Activated CD4-positive, alpha-beta T cell treated with anti-CD3 and anti-CD28 coated beads for 1 hour (primary cell): Measurements from ENCODE around the gene ZDHHC11.

Source experiments
- DNase-seq: peaks from one replicate; pipeline ENCODE4 v3.0.0-alpha.2; 2020

The ZDHHC11 gene, protein sequence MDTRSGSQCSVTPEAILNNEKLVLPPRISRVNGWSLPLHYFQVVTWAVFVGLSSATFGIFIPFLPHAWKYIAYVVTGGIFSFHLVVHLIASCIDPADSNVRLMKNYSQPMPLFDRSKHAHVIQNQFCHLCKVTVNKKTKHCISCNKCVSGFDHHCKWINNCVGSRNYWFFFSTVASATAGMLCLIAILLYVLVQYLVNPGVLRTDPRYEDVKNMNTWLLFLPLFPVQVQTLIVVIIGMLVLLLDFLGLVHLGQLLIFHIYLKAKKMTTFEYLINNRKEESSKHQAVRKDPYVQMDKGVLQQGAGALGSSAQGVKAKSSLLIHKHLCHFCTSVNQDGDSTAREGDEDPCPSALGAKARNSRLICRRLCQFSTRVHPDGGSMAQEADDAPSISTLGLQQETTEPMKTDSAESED

DNA sequence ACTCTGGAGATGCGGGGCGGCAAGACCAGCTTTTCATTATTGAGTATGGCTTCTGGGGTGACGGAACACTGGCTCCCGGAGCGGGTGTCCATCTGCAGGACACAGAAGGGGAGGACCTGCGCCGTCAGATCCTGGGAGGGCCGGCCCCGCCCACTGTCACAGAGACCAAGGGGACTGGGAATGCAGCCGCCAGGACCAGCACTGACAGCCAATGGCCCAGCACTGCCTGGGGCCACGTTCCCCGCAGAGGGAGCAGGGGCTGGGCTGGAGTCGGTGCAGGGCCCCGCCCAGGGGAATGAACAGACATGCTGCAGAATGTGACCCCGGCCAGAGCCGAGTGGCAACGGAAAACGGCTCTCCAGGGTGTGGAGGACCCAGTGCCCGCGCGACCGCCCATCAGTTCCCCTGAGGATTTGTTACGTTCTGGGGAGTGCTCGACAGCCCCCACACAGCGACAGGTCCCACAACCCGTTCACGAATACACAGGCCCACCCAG, at the start of gene ZDHHC11:
ZDHHC11 (minus strand) TSS at position 476 of the 496 bp plus-strand sequence; CDS start at position 92, 384 bp downstream.
- no peak for DNase-seq

DNA sequence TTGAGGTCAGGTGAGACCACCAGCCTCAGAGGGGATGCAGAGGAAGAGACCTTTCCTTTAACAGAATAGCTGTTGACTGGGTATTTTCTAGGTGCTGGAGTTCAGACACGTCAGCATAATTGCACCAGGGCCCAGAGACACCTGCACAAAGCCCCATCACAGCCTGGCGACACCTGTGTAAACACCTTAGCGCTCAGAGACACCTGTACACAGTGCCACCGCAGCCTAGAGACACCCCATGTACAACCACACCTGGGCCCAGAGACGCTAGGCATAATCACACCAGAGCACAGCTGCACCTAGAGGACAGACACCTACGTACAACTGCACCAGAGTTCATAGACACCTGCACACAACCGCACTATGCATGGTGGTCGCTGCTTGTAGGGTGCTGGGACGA, 42.9 kb upstream of the ZDHHC11 start:
- DNase-seq: no peak

DNA sequence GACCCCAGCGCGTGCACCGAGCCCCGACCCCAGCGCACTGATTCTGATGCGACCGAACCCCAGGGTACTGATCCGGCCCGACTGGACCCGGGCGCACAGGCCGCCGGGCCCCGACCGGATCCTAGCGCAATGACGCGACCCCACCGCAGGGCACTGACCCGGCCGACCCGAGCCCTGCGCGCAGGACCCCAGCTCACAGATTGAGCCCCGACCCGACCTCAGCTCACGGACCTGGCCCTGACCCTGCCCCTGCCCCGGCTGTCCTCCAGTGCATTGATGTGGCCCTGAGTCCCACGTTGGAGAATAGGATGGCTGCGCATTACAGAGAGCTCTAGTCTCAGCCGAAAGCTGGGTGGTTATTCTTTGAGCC, 42.3 kb upstream of the ZDHHC11 start:
- no peak for DNase-seq

DNA sequence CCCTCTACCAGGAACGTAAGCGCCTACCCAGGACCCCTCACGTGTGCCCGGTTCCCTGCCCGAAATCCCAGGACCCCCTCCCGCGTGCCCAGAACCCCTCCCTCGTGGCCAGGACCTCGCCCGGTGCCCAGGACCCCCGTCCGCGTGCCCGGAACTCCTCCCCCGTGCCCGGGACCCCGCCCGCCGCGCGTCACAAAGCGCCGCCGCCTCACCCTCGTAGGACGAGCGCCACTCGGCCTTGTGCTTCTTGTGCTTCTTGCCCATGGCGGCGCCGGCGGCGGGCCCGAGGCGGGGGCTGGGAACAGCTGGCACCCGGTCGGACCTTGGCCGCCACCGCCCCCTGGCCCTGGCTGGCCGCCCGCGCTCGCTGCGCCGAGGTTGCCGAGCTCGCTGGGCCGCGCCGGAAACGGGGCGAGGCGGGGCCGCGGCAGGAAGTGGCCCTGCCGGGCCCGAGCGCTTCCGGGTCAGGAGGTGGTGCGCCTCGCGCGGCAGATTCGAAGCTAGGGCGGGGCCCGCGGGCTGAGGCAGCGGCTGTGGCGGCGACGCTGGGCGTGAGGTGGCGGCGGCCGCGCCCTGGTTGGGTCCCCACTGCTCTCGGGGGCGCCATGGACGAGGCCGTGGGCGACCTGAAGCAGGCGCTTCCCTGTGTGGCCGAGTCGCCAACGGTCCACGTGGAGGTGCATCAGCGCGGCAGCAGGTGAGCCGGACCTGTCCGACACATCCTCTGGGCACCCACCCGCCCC, 41.8 kb upstream of the ZDHHC11 start, which contains the start of the genes BRD9 and TRIP13:
BRD9 (minus strand) TSS at position 408 of the 743 bp plus-strand sequence; CDS start at position 264, 144 bp downstream.
TRIP13 (plus strand) TSS at position 491 of the 743 bp plus-strand sequence; CDS start at position 606, 115 bp downstream.
- DNase-seq: peak; percentile 73

DNA sequence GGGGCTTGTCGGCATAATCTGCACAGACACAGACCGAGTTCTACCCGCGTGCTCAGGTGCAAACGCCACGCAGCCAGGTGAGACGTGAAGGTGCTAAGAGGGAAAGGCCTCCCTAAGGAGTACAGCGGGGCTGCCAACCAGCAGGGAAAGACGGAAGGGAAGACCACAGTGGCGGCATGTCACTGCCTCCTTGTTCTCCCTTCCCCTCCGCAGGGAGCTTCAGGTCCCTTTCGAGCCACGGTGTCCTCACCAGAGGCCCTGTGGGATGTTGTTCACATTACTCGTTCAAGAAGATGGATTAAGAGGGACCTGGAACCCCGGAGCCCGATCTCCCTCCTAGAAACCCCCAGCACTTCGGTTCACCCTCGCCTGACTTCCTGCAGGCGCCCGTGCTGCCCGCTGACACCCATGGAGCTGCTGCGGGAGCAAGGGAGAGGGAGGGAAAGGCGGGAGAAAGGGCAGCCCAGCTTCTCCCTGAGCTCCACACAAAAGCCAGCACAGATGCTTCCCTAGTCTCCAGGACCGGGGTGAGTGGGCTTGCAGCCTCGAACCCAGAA, 41.1 kb upstream of the ZDHHC11 start:
- DNase-seq: no peak

DNA sequence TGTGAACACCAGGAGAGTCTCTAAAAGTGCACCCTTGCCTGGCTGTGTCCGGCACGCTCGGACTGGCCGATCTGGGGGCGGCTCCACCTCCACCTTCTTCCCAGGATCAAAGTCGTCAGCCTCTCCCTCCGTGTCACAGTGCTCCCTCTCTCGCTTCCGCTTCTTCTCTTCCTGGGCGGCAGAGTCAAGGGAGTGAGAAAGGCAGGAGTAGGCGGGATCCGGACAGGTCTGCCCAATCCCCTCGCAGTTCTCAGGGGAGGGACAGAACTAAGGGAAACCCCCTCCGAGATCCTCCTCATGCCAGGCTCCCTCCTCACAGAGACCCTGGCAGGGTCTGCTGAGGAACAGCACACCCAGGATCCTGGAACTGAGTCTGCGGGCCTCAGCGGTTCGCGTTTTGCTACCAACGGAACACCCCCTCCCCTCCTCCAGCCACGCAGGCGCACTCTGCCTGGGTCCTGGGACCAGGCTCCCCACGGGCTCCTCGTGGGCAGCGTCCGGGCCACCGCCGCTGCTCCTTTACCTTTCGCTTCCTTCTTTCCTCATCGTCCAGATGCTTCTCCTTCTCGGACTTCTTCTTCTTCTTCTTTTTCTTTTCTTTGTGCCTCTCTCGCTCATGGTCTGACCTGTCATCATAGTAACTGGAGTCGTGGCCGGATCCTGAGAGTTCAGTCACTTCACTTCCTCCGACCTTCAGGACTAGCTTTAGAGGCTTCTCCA, 40.5 kb upstream of the ZDHHC11 start:
- no peak for DNase-seq

DNA sequence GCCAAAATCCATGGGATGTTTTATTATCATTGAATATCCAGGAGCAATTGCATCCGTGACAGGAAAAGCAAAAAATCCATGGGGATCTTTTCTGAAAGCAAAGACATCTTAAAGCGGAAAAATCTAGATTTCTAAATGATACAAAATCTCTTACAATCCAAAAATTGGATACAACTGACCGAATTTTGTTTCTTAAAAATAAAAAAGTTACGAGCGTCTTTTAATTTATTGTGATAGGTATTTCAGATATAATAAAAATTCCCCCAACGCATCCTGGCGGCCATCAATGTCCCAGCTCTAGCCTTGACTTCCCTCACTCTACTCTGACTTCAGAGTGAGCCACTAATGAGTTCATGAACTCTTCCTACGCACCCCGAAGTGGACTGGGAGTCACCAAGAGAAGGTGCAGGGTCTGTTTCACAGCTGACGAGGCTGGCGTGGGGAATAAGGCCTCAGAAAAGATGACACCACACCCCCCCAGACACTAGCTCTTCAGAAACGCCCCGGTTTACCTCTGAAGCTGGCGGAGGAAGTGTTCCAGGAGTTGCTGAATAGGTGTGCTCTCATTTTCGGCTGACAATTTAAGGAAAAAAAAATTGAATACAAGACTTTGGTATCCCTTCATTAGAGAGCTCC, 38.4 kb upstream of the ZDHHC11 start:
- DNase-seq: no peak

DNA sequence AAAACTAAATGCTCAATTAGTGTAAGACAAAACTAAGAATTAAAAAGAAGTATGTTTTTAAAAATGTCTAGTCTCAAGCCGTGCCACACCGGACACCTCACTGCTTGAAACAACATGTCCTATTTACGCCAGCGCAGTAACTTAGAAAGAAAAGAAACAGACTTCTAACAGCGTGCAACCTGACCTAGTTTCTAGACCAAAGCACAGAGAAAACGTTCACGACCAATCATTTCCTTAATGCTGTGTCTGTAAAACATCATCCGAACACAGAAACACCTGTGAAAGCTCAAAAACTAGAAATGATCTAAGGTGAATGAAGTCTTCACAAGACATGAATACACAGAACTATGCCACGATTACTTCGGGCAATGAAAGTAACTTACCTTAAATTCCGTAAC, 37.9 kb upstream of the ZDHHC11 start:
- DNase-seq: no peak

DNA sequence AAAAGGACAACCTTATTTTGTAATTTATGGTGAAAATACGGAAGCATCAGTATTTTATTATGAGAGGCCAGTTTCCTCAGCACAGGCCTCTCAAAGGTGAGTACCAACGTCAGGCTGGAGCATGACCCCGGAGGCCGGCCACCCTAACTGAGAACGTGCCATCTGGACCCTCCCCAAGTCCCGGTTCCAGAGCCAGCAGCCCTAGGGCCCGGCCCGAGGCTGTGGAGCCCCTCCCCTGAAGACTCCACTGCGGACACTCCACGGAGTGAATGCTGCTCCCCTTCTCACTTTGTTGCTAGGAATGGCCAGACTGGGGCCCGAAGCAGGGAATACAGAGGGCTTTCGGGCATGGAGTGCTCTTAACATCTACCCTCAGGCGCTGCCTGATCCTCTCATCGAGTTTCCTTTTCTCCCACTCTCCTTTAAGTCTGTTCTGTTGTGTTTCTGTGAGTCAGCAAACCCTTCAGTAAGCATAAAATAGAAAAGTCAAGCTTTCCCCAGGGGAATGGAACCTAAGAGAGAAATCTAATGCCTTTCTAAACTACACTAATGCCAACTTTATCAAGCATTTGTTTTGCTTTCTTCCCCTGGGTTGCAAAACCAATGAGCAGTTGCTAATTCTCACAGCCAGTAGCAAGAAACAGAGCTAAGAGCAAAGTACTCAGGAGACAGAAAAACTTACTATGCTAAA, 37.3 kb upstream of the ZDHHC11 start:
- DNase-seq: no peak

DNA sequence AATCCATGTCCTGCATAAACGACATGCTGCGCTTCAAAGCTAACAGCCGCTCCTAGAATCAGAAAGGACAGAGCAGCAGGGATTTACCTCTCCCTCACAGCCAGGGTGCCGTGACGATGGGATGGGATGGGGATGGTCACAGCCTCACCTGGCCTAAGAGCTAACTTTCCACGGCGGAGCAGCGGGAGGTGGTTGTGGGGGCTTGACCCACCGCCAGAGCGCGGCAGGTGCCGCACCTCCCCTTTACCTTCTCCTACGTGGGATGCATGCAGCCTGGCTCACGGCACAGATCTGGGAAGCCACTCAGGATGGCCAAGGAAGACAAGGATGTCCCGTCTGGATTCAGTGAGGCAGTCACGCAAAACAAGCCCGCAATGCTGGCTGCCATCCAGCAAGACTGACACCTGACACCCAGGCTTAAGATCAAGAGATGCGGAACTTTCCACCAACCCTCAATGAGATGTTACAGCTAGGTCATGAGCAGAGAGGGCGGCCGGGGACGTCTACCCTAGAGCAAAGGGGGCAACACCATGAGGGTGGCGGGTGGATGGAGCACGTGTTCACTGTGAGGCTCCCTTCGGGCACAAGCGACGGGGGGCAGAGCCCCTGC, 36.0 kb upstream of the ZDHHC11 start:
- DNase-seq: no peak

DNA sequence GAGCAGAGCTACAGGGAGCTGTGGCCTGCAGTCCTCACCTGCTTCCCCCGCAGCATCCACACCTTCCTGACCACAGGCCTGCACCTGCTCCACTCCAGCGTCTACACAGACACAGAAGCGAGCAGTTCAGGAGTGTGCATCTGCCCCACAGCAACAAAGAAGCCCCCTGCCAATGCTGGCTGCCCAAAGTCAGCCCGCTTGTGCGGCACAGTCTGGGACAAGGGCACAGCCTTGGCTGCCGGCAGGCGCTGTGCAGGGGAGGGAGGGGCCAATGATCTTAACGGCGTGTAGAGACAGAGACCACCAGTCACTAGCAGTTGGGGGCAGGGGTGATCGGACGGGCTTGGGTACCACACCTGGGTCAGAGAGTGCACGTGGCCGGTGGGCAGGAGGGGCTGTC, 35.2 kb upstream of the ZDHHC11 start:
- DNase-seq: no peak

DNA sequence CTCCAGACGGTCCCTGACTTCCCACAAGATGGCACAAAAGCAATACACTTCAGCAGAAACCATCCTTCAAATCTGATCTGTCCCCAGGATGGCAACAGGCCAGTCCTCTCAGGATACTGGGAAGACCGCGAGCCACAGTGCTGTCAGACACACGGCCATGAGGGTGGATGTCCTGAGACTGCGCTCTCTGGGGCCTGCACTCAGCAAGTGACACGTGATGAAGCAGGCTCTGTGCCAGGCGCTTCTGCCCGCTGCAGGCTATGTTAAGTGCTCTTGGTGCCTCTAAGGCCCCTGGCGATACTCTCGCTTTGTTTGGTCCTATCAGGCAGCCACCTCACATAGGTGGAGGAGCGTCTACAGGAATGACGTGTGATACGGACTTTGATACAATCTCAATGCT, 34.7 kb upstream of the ZDHHC11 start:
- no peak for DNase-seq

DNA sequence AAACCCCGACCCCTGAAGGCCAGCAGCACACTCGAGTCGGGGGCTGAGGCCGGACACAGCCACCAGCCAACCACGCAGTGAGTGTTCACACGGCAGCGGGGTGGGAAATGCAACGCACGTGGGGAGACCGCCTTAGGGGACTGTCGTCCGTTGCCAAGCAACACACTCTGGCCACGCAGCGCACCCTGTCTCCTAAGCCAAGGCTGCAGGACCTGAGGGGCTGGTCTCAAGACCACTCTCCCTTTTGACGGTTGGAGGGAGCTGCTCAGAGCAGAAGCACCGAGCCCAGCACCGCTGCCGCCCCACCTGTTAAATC, 34.3 kb upstream of the ZDHHC11 start:
- no peak for DNase-seq

DNA sequence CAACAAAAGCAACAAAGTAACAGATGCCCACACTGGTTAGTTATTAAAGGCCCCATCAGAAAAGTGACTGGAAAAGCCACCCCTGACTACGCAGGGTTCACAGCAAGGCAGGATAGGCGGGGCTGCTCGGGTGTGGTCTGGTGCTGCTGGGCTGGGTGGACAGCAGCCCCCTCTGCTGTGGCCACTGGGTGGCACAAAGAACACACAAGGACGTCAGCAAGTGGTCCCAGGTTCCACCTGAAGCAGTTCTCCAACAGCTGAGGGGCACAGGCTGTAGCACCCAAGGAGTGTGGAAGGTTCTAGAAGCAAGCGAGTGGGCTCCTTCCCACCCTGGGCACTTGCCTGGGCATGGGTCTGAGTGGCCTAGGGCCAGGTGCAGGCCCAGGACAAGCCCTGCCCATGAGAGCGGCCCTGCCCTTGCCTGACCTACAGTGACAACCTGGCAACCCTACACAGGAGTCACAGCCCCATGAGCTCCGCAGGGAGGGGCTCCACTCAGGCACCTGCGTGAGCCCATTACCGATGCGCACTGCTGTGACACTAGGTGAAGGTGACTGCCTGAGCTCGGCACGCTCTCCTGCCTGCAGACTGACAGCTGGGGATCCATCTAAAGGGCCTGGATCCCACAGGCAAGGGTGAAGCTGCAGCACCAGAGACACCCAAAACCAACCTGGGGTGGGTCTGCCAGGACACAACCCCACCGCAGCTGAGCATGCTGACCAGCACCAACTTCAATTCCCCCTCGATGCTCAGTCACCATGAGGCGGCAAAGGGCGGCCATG, 33.8 kb upstream of the ZDHHC11 start:
- no peak for DNase-seq

DNA sequence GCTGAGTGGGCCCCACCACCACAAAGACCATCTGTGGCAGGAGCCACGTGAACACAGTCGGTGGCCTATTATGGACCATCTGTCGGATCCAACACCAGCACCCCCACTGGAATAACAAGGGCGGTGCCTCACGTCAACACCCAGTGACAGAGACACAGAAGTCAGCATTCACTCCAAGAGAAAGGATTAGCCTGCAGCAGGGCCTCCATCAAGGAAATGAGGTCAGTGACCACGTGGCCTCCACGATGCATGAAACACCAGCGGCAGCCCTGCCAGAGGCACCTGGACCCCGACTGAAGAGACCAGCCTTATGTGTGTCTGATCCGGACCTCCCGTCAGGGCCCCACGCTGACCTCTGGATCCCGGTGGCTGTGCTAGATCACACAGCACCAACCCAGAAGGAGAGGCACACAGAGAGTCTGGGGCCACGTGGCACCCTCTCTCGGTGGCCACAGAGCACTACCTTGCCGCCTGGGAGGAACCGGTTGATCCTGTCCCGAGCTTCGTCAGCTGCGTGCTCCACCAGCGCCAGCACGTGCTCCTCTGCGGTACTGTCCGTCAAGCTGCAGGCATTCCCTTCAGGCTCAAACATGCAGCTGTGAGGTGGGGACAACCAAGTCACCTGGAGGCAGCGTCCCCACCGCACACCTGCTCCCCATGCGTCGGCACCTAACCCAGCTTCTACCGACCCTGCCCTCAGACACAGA, 32.8 kb upstream of the ZDHHC11 start:
- DNase-seq: no peak

DNA sequence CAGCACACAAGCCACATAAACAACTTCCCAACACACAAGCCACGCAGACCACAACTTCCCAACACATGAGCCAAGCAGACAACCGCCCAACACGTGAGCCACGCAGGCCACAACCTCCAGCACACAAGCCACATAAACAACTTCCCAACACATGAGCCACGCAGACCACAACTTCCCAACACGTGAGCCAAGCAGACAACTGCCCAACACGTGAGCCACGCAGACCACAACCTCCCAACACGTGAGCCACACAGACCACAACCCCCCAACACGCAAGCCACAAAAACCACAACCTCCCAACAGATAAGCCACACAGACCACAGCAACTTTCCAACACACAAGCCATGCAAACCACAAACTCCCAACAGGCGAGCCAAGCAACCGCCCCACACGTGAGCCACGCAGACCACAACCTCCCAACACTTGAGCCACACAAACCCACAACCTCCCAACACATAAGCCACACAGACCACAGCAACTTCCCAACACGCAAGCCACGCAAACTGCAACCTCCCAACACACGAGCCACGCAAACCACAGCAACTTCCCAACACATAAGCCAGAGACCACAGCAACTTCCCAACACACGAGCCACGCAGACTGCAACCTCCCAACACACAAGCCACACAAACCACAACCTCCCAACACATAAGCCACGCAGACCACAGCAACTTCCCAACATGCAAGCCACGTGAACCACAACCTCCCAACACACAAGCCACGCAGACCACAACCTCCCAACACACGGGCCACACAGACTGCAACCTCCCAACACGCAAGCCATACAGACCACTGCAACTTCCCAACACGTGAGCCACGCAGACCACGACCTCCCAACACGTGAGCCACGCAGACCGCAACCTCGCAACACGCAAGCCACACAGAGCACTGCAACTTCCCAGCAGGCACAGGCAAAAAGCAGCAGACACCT, 31.7 kb upstream of the ZDHHC11 start:
- DNase-seq: no peak

DNA sequence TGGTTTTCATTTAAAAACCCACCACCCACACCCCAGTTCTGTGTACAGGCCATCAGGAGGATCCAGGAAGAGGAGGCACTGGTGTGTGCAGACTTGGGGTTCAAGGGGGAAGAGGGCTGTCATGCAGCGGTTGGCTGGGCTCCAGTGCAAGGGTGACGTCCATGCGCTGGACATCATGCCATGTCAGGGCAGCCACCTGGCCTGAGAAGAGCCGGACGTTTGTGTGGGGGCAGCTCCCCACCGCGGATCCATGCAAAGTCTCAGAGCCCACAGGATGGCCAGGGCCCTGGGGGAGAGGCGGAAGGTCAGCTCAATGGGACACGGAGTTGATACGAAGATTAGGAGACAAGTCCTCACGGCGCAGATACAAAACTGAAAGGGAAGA, 30.8 kb upstream of the ZDHHC11 start:
- no peak for DNase-seq

DNA sequence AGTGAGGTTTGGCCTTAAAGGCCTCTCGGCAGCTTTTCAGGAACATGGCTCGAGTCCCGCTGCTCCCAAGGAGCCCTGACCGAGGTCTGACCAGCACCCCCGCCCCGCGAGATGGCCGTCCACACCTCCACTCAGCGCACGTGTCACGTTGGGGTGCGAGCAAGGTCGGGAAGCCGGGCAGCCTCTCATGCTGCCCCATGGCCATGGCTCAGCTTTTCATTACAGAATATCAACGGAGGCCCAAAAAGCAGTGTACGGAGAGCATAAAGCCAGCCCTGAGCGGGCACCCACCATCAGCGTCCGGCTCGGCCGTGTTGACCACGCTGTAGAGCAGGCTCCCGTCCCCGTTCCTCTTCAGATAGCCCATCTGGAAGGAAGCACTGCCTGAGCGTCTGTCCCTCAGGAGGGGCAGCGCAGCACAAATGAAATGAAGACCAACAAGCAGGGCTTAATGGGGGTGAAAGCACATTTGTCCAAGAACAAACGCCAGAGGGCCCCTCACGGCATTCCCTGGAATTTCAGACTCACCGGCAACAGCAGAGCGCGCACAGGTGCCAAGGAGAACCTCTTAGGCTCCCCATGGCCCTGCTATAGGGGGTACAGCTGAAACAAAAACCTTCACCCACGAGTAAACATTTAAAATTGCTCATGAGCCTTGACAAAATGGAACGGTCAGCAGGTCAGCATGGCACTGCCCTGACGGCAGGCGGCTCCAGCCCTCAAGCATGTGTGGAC, 30.2 kb upstream of the ZDHHC11 start:
- DNase-seq: no peak
